Motor neuron (in vitro differentiated cells): ENCODE measurements around the gene CRYBG2. TPM values are rescaled to one million over a fixed set of nuclear protein-coding genes. Genes with fewer than 3 reads are reported as not detected.
"Not testable (repeated sequence)": the region's sequence is repeated elsewhere in the genome, so short reads cannot be mapped to it uniquely, and the experiment has no call there.

Experiments
- ATAC-seq, 8 experiments: fragments of 200-7000 bp; cut with Tn5 transposase; replicated peaks in 6 of 8; 2 replicates each; pipeline ENCODE4 v1.8.0; 2021; ENCODE audit warnings: mild to moderate bottlenecking in 8 of 8, moderate library complexity in 8 of 8
- H3K27ac ChIP-seq, 2 donors: fragments of 250-450 bp; sonication (Bioruptor Pico); 2 replicates each; pipeline ENCODE4 v1.9.0; 2021; ENCODE audit warnings: antibody characterized with exemption in 2 of 2, mild to moderate bottlenecking in 2 of 2, moderate library complexity in 1 of 2
- H3K4me1 ChIP-seq, 2 donors: fragments of 250-450 bp; sonication (Bioruptor Pico); replicated peaks in 1 of 2; 2 replicates each; pipeline ENCODE4 v1.6.1; 2021; ENCODE audit warnings: antibody characterized with exemption in 2 of 2, mild to moderate bottlenecking in 2 of 2, moderate library complexity in 1 of 2
- H3K4me3 ChIP-seq, 5 donors: fragments of 250-450 bp; sonication (Bioruptor Pico); 2 replicates each; pipeline ENCODE4 v1.9.0; 2021; ENCODE audit warnings: antibody characterized with exemption in 5 of 5, mild to moderate bottlenecking in 5 of 5, moderate library complexity in 4 of 5
- whole genome bisulfite sequencing, 10 experiments: fragments of 450-650 bp; shearing (Covaris generic); methylation state at CpG; one replicate each; pipeline ENCODE4 v1.0.0; 2022; 5-methylcytosine and 5-hydroxymethylcytosine counted together
- in situ Hi-C, 9 experiments: fragments of 400-800 bp; cut with MboI; loops; one replicate each; pipeline ENCODE4 v1.15.0; 2021; ENCODE audit warnings: low sequenced_read_pairs in 9 of 9, low pct_unique_long_range_greater_than_20kb in 2 of 9; ENCODE audit not compliant: unreplicated experiment in 9 of 9
- total RNA-seq, 8 experiments: library from RNA; unstranded; fragments of 300-600 nt; gene quantifications; 2 replicates each; pipeline versions ENCODE4 v1.2.3 to v1.2.4, GENCODE V29; 2022

The CRYBG2 gene
- total RNA-seq, 8 experiments from 2014 or later, result 0.25 to 3.5 (median 2.1) TPM

- H3K4me1 ChIP-seq, result peaks cover 2 to 3% of the 10 kb centered on the region in 2 donors
- no peak for ATAC-seq
- 71 to 100% (median 81%) methylated on average over 1 to 7 of the region's 10 CpGs; no CpG with 5 or more reads in 6 of the 10 experiments for WGBS, 10 experiments
- in situ Hi-C loops, result no loop called here
- no peak overlapping the region for H3K4me3 ChIP-seq
- H3K27ac ChIP-seq, result no peak overlapping the region
These were observed 31.9 kb downstream of the CRYBG2 start for GRCh38 chr1:26322042-26322331.

GRCh38 chr1:26321315-26322041 lies 32.5 kb downstream of the CRYBG2 start:
- ATAC-seq, result peak; percentile 88 to 98 (median 94)
- in situ Hi-C loops, result no loop called here
- H3K27ac ChIP-seq, result no peak overlapping the region
- H3K4me1 ChIP-seq, result peaks cover 2 to 3% of the 10 kb centered on the region in 2 donors
- H3K4me3 ChIP-seq, result no peak overlapping the region
- WGBS, 10 experiments, result 0 to 100% (median 12%) methylated on average over 1 to 11 of the region's 16 CpGs; no CpG with 5 or more reads in 2 of the 10 experiments

- WGBS, 10 experiments, result 40% methylated on average over 1 of the region's 2 CpGs; no CpG with 5 or more reads in 9 of the 10 experiments
- Histone ChIP-seq H3K4me3 (no peak overlapping the region), H3K4me1 (peaks cover 2 to 3% of the 10 kb centered on the region in 2 donors), H3K27ac (no peak overlapping the region)
- ATAC-seq, result peak in 5 of 8 experiments; percentile 5 to 55 (median 27)
- in situ Hi-C loops, result no loop called here
These were observed 33.0 kb downstream of the CRYBG2 start for GRCh38 chr1:26320896-26321295.

DNA sequence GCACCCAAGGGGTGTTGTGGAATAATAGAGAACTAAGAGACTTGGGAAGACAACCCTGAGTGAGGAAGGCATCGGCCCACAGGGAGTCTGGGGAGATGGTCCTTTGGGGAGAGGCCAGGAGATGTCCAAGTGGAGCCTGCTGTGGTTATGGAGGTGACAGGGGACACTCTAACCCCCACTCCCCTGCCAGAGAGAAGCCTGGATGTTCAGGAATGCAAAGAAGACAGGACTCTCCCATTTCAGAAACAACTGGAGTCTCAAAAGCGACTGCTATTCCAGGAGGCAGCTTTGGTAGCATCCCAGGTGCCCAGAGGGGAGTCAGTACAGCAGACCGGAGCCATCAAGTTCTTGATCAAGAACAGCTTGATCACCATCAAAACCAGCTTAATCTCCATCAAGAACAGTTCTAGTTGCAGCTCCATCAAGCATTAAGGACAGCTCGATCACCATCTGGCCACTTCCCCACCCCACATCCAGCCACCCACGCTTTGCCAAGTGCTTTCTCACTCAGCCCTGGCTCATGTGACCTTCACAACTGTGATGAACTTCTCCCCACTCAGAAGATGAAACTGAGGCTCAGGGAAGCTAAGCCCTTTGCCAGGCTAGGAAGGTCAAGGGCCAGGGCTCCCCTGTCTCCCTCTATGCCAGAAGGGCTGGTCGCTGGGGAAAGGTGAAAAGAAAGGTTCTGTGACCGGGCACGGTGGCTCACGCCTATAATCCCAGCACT lies 35.4 kb downstream of the CRYBG2 start:
- Histone ChIP-seq H3K4me1 (peaks cover 3 to 9% of the 10 kb centered on the region in 2 donors), H3K4me3 (no peak overlapping the region), H3K27ac (no peak overlapping the region)
- in situ Hi-C loops, result no loop called here
- ATAC-seq, result peak in 2 of 8 experiments; percentile 15 to 21
- 0 to 100% (median 74%) methylated on average over 1 to 5 of the region's 9 CpGs; no CpG with 5 or more reads in 2 of the 10 experiments for WGBS, 10 experiments

DNA sequence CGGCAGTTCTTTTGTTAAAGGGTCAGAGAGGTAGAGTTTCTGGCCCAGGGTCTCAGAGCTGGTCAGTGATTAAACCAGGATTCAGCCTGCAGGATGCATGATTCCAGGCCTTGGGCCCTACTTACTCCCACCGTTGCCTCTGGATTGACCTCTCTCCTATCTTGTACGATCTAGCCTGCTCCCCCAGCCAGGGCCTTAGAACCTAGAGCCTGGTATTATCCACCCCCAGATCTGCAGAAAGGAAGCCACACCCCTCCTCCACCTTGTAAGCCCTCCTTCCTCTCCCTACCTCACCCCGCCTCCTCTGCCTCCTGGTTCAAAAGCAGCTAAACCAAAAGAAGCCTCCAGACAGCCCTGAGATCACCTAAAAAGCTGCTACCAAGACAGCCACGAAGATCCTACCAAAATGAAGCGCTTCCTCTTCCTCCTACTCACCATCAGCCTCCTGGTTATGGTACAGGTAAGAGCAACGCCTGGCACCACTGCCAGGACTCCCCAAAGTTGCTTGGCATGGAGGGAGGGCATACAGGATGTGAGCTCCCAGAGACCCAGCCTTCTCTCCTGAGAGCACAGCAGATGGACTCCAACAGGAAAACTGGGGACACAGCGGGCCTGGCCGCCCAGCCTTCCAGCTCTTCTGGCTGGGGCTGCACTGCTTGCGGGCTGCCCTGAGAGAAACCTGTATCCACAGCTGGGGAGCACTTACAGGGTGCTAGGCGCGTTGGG lies 36.2 kb downstream of the CRYBG2 start, which contains the start of gene CD52:
CD52 (plus strand) TSS at position 347 of the 726 bp plus-strand sequence; CDS start at position 407, 60 bp downstream.
- in situ Hi-C loops, result no loop called here

DNA sequence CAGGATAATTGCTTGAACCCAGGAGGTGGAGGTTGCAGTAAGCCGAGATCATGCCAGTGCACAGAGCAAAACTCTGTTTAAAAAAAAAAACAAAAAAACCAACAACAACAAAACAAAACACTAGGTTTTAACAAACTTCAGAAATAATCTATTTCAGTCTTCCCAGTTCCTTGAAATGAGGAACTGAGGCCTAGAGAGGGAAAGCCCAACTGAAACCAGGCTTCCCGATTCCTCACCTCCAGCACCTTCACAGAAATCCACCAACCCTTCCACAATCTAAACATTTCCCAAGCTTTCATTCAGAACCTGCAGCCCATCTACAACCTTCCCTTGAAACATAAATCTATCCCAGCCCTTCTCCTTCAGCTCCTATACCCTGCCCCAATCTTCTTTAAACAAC lies 36.8 kb downstream of the CRYBG2 start:
- Histone ChIP-seq H3K4me1 (peaks cover 3 to 9% of the 10 kb centered on the region in 2 donors), H3K27ac (no peak overlapping the region), H3K4me3 (no peak overlapping the region)
- no peak for ATAC-seq
- in situ Hi-C loops, result no loop called here
- WGBS, 10 experiments, result 79 to 100% (median 91%) methylated on average over 1 to 2 of the region's 2 CpGs; no CpG with 5 or more reads in 2 of the 10 experiments

More for the DNA sequence above, 36.2 kb downstream of the CRYBG2 start, which contains the start of gene CD52:
- 42 to 100% (median 74%) methylated on average over 1 to 7 of the region's 12 CpGs for WGBS, 10 experiments
- peaks cover 3 to 9% of the 10 kb centered on the region in 2 donors for H3K4me1 ChIP-seq
- no peak for ATAC-seq
- no peak within 1 kb of the TSS for H3K27ac ChIP-seq
- H3K4me3 ChIP-seq, result no peak within 1 kb of the TSS

DNA sequence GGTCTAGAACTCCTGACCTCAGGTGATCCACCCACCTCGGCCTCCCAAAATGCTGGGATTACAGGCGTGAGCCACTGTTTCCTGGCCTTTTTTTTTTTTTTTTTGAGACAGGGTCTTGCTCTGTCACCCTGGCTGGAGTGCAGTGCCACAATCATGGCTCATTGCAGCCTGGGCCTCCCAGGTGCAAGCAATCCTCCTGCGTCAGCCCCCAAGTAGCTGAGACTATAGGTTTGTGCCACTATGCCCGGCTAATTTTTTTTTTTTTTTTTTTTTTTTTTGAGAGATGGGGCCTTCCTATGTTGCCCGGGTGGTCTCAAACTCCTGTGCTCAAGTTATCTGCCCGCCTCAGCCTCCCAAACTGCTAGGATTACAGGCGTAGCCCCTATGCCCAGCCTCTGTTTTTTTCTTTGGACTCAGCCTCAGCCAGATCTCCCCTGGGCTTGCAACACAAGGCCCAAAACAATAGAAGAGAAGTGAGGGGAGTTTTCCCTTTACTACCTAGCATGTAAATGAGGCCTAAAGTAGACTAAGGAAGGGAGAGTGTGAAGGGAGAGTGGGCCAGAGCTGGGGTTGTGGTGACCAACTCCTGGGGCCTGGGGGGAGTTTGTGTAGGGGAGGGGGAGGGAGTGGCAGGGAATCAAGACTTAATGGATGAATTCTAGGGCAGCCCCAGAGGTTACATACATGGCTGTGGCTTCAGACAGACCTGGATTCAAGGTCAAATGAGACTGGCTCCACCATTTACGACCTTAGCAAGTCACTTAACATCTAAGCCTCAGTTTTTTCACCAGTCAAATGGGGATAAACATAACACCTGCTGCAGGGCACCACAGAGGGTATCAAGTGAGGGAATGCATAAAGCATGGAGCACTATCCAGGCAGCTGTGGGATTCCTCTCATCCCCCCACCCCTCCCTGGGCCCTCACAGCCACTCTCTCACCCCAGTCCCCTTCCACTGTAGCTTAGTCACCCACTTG lies 37.8 kb downstream of the CRYBG2 start:
- ATAC-seq, result no peak
- in situ Hi-C loops, result no loop called here
- 17 to 95% (median 80%) methylated on average over 1 to 8 of the region's 8 CpGs; no CpG with 5 or more reads in 1 of the 10 experiments for WGBS, 10 experiments

GRCh38 chr1:26314501-26314900 lies 39.4 kb downstream of the CRYBG2 start:
- ATAC-seq, result no peak
- 80 to 100% (median 91%) methylated on average over 1 to 5 of the region's 5 CpGs; no CpG with 5 or more reads in 4 of the 10 experiments for WGBS, 10 experiments
- Histone ChIP-seq H3K27ac (no peak overlapping the region), H3K4me3 (no peak overlapping the region), H3K4me1 (peaks cover 0 to 7% of the 10 kb centered on the region in 2 donors)
- in situ Hi-C loops, result no loop called here

More for the DNA sequence above, 37.8 kb downstream of the CRYBG2 start:
- Histone ChIP-seq H3K27ac (no peak overlapping the region), H3K4me1 (peaks cover 0 to 7% of the 10 kb centered on the region in 2 donors), H3K4me3 (no peak overlapping the region)

GRCh38 chr1:26307966-26308899 lies 45.7 kb downstream of the CRYBG2 start:
- ATAC-seq, H3K4me3 ChIP-seq, H3K27ac ChIP-seq, in situ Hi-C loops, H3K4me1 ChIP-seq: not testable (repeated sequence)
- 67 to 90% (median 83%) methylated on average over 5 to 19 of the region's 21 CpGs; no CpG with 5 or more reads in 1 of the 10 experiments for WGBS, 10 experiments

DNA sequence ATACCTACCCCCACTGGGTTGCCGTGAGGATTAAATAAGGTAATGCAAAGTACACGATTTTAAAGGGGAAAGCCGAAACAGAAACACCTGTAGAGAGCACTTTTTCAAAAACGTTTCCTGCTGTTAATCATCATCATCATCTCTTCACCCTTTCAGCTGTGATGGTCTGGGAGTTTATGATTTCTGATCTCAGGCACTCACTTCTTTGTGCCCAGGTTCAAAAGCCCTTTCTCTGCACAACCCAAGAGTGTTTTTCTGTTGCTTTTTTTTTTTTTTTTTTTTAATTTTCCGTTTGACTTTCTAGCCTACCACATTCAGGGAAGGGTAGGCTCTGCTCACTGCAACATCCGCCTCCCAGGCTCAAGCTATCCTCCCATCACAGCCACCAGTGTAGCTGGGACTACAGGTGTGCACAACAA lies 46.6 kb downstream of the CRYBG2 start:
- no peak overlapping the region for H3K27ac ChIP-seq
- in situ Hi-C loops, result no loop called here
- ATAC-seq, result no peak
- WGBS, 10 experiments, result 25 to 74% (median 66%) methylated on average over 3 to 6 of the region's 6 CpGs
- no peak overlapping the region for H3K4me3 ChIP-seq
- peaks cover 7 to 9% of the 10 kb centered on the region in 2 donors for H3K4me1 ChIP-seq
